Upper lobe of right lung (tissue), 1 donor: Measurements from ENCODE around the gene DIS3L2. TPM values are rescaled to one million over a fixed set of nuclear protein-coding genes. Genes with fewer than 3 reads are reported as not detected.
"Not testable (repeated sequence)": the region's sequence is repeated elsewhere in the genome, so short reads cannot be mapped to it uniquely, and the experiment has no call there.

Experiments used
- ATAC-seq: fragments of 200-7000 bp; cut with Tn5 transposase; one replicate; pipeline ENCODE4 v1.9.1; 2020; ENCODE audit warnings: mild to moderate bottlenecking, moderate library complexity
- DNase-seq: peaks from one replicate; pipeline ENCODE4 v3.0.0-alpha.2; 2020
- H3K27ac ChIP-seq: fragments of 200-600 bp; one replicate; pipeline ENCODE4 v1.8.0; 2022
- H3K27me3 ChIP-seq: fragments of 200-600 bp; one replicate; pipeline ENCODE4 v1.8.0; 2022; ENCODE audit warnings: mild to moderate bottlenecking
- H3K36me3 ChIP-seq: fragments of 200-600 bp; one replicate; pipeline ENCODE4 v1.8.0; 2022
- H3K4me1 ChIP-seq: fragments of 200-600 bp; one replicate; pipeline ENCODE4 v1.8.0; 2022
- H3K4me3 ChIP-seq: fragments of 200-600 bp; one replicate; pipeline ENCODE4 v1.8.0; 2022; ENCODE audit warnings: mild to moderate bottlenecking
- H3K9me3 ChIP-seq: fragments of 200-600 bp; one replicate; pipeline ENCODE4 v1.8.0; 2022
- CTCF ChIP-seq: fragments of 200-600 bp; IDR thresholded peaks from one replicate; pipeline ENCODE4 v1.8.0; 2022; ENCODE audit warnings: antibody characterized with exemption
- intact Hi-C: fragments of 100-400 bp; cut with DNase I; formaldehyde crosslinking; loops from one replicate; pipeline ENCODE4 v1.11.0; 2022
- total RNA-seq: library from RNA; stranded (reverse); fragmentation: NEBNext Ultra II Directional; extraction: Animal tissue kit (Norgen Biotek cat#: 25700); gene quantifications from one replicate; pipeline ENCODE4 v1.2.1, GENCODE V29; 2021
- donor health status: DM: no; HTN: yes; CAD: no; lungs with severe emphysema.

The DIS3L2 gene
- total RNA-seq, 1 donor from 2014 or later, result 35.8 TPM

DNA sequence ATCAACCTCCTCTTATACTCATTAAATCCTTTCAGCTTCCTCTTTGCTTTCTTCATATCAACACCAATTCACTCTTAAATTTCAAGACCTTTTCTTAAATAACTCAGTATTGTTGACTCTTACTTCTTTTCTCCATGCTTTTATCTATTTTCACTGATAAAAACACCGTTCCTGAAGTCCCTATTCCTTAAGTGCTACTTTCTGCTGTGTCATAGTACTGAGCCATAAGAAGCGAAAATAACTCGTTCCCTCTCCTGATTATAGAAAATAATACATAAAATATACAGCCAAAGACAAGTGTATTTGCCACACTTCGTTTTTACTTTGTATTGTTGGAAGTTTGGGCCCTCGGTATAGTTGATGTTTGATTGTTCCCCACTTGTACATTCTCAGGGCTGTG, 181.0 kb downstream of the DIS3L2 start:
- Histone ChIP-seq H3K27me3 (no peaks in the 10 kb centered on the region), H3K4me1 (no peaks in the 10 kb centered on the region), H3K27ac (no peak overlapping the region), H3K4me3 (no peak overlapping the region), H3K36me3 (no peaks in the 10 kb centered on the region), H3K9me3 (no peaks in the 10 kb centered on the region)
- ATAC-seq, result no peak
- intact Hi-C loops, result no loop called here
- TF ChIP-seq CTCF, result no peak
- no peak for DNase-seq

- Histone ChIP-seq H3K4me3 (no peak overlapping the region), H3K36me3 (no peaks in the 10 kb centered on the region), H3K27ac (no peak overlapping the region), H3K4me1 (no peaks in the 10 kb centered on the region), H3K27me3 (no peaks in the 10 kb centered on the region), H3K9me3 (no peaks in the 10 kb centered on the region)
- ATAC-seq, result no peak
- intact Hi-C loops, result no loop called here
- DNase-seq, result no peak
- no peak for TF ChIP-seq CTCF
Observed at GRCh38 chr2:232146294-232146693, 184.8 kb downstream of the DIS3L2 start.

GRCh38 chr2:232147440-232148077, 186.0 kb downstream of the DIS3L2 start:
- ATAC-seq (no peak), DNase-seq (no peak)

DNA sequence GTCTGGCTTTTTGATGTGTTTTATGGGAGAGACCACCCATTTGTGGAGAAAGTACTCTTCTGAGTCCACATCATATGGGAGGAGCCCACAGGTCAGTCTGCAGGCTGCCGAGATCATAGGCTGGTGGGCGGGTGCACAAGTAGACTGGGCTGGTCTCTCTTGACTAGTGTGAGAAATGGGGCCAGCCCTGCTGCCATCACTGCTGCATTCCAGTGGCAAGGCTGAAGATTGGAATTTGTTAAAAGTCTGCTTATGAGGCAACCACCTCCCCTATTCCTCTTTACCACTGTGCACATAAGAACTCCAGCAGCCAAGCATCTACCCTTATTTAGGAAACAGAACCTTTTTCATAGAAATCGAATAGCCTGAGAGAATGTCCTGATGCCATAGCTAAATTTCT, 200.7 kb downstream of the DIS3L2 start:
- no peak for ATAC-seq
- H3K36me3 ChIP-seq, result peaks cover 21% of the 10 kb centered on the region
- intact Hi-C loops, result no loop called here

More at GRCh38 chr2:232147440-232148077, 186.0 kb downstream of the DIS3L2 start:
- Histone ChIP-seq H3K9me3 (no peaks in the 10 kb centered on the region), H3K36me3 (no peaks in the 10 kb centered on the region), H3K27me3 (no peaks in the 10 kb centered on the region), H3K27ac (no peak overlapping the region), H3K4me3 (no peak overlapping the region), H3K4me1 (no peaks in the 10 kb centered on the region)
- no peak for TF ChIP-seq CTCF
- intact Hi-C loops, result no loop called here

DNA sequence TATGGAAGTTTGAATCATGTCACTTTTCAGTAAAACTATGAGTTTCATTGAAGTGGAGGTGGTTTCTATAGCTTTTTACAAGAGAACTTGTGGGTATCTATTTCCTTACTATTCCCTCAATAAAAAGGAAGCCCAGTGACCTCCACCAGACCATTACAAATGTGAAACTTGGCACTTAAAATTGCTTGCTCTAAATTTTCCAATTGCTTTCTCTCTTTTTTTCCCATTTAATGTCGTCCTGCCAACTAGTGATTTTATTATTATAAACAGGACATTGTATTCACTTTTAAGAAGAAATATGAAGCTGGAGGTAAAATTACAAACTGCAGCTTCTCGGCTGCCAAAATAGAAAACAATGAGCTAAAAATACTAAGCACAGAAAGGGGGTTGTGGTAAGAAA, 208.9 kb downstream of the DIS3L2 start:
- Histone ChIP-seq H3K36me3 (no peaks in the 10 kb centered on the region), H3K4me1 (no peaks in the 10 kb centered on the region), H3K27ac (no peak overlapping the region), H3K4me3 (no peak overlapping the region), H3K27me3 (no peaks in the 10 kb centered on the region), H3K9me3 (no peaks in the 10 kb centered on the region)
- DNase-seq (no peak), ATAC-seq (no peak)
- intact Hi-C loops, result no loop called here
- no peak for TF ChIP-seq CTCF

More for the DNA sequence above, 200.7 kb downstream of the DIS3L2 start:
- DNase-seq, result no peak
- H3K27me3 ChIP-seq, result no peaks in the 10 kb centered on the region
- H3K9me3 ChIP-seq, result no peaks in the 10 kb centered on the region
- no peak overlapping the region for H3K4me3 ChIP-seq
- H3K4me1 ChIP-seq, result no peaks in the 10 kb centered on the region
- H3K27ac ChIP-seq, result no peak overlapping the region
- TF ChIP-seq CTCF, result no peak

GRCh38 chr2:232174662-232175061, 213.1 kb downstream of the DIS3L2 start:
- Histone ChIP-seq H3K27ac (no peak overlapping the region), H3K36me3 (no peaks in the 10 kb centered on the region), H3K4me1 (no peaks in the 10 kb centered on the region), H3K27me3 (no peaks in the 10 kb centered on the region), H3K9me3 (no peaks in the 10 kb centered on the region), H3K4me3 (no peak overlapping the region)
- ATAC-seq, result peak; percentile 45
- DNase-seq, result no peak
- TF ChIP-seq CTCF, result no peak
- intact Hi-C loops, result no loop called here

DNA sequence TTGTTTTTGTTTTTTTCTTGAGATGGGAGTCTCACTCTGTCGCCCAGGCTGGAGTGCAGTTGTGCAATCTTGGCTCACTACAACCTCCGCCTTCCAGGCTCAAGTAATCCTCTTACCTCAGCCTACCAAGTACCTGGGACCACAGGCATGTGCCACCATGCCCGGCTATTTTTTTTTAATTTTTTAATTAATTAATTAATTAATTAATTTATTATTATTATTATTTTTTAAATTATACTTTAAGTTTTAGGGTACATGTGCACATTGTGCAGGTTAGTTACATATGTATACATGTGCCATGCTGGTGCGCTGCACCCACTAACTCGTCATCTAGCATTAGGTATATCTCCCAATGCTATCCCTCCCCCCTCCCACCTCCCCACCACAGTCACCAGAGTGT, 215.1 kb downstream of the DIS3L2 start:
- H3K9me3 ChIP-seq, H3K27me3 ChIP-seq, H3K36me3 ChIP-seq, H3K4me3 ChIP-seq, intact Hi-C loops, H3K4me1 ChIP-seq, H3K27ac ChIP-seq, DNase-seq, ATAC-seq: not testable (repeated sequence)
